HG03521 (cell line): ENCODE results near the gene FNDC3A.
"Not testable (repeated sequence)": the region's sequence is repeated elsewhere in the genome, so short reads cannot be mapped to it uniquely, and the experiment has no call there.

Experiments used
- ATAC-seq: cut with Tn5 transposase; IDR thresholded peaks from one replicate; pipeline ENCODE4 v1.9.1; 2021; ENCODE audit warnings: mild to moderate bottlenecking, moderate library complexity; ENCODE audit not compliant: unreplicated experiment

Gene FNDC3A

DNA sequence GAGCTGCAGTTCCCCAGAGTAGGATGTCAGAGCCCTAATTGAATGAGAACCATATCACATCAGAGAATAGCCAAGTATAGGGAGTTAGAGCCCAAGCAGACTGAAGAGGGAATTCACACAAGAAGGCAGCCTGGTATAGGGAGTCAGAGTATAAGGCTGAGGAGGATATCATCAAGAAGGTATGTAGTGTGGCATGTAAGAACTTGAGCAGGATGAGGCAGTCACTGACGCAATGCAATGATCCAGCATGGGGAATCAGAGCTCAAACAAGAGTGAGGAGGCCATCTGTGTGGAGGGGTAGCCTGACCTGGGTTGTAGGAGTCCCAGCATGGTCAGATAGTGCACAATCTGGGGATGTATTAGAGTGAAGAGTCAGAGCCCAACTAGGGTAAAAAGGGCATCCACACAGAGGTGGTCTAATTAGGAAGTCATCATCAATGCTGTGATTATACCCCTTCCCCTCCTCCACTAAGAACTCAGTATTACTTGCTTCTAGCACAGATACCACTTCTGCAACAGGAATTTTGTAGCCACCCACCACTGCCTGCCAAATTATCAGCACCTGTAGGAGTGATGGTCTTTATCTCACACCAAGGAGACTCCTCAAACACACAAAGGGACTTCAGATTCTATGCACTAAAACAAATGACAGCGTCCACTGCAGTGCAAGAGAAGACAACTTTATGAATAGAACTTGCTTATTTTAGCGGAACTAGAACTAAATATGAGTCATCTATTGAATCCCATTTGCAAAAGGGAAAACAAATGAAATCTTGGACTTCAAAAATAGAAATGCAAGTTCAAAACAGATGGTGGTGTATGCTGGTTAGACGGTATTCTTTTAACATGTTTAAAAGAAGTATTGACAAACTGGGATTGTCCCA lies 107.2 kb downstream of the FNDC3A start:
- ATAC-seq = peak; percentile 52

DNA sequence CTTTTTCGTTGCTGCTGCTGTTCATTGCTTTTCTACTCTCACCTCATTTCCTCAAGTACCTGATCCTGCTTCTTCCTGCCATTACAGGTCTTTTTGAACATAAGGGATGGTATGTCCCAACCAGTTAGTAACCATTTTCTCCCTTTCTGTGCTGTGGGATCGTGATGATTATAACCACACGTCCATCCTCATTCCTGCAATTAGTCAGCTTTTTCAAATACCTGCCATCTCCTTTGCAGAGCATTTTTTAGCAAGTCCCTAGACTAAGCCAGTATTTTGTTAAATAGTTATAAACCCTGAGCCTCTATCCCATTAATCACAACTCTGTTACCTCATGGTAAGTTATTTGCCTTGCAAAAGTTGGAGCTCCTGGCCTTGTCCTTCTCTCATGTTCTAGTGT lies 109.2 kb downstream of the FNDC3A start:
- ATAC-seq = no peak

DNA sequence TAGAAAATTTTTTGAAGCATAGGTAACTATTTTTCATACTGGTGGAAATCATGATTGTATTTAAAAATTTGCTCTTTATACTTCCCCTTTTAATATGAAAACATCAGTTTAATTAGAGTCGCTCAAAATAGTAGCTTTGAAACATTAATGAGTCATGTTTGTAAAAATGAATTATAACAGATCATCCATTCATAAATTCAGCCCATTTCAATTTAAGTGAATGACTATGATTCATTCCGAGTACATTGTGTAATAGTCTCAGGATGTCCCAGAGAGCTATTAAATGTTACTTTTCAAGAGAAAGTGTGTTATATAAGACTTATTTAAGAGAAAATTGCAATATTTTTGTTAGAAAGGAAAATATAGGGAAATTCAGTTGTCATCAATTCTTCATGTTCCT lies 111.0 kb downstream of the FNDC3A start:
- no peak for ATAC-seq

DNA sequence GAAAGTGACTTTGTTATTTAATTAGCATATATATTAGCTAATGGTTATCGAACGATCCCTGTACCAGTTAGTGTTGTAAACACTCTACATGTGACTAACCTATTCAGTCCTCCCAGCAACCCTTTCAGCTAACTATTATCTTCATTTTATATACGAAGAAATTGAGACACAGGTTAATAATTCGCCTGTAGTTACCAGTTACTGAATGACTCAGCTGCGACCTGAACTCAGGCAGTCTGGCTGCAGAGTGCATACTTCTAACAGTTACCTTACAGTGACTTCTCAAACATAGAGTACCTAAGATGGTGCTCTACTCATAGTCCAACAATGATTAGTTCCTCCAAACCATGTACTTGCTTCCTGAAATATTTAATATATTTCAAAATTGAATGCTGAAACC lies 117.7 kb downstream of the FNDC3A start:
- no peak for ATAC-seq

DNA sequence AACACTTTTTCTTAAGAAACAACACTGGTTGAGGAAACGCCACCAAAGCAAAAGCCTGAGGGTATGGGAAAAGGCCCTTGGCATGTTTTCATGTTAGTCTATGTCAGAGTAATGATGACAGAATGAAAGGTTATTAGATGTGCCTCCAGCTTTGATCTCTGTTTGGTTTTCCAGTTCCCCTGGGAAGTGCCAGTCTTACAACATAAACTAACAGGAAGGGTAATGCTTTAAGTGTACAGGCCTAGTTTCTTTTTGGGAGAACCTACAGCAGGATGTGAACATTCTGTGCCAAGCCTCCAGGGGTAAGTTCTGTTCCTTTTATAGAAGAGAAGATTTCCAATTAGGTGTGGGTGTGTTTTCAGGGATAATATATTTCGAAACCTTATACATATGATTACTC lies 121.7 kb downstream of the FNDC3A start:
- ATAC-seq = no peak

DNA sequence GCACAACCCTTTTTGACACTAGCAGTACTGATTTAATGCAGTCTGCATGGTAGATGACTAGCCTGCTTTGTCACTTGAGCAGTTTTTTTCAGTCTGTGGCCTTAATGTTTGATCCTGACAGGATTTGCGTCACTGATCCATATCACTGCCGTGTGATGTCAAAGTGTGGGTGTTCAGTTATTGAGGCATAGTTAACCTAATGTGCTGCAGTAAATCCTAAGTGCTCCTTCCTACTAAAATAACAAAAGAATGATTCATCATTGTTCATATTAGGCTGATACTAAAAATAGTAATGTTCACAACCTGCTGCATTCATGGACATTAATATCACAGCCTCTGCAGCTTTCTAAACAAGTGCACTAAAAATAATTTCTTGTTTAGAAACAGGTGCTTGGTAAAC lies 122.5 kb downstream of the FNDC3A start:
- no peak for ATAC-seq

DNA sequence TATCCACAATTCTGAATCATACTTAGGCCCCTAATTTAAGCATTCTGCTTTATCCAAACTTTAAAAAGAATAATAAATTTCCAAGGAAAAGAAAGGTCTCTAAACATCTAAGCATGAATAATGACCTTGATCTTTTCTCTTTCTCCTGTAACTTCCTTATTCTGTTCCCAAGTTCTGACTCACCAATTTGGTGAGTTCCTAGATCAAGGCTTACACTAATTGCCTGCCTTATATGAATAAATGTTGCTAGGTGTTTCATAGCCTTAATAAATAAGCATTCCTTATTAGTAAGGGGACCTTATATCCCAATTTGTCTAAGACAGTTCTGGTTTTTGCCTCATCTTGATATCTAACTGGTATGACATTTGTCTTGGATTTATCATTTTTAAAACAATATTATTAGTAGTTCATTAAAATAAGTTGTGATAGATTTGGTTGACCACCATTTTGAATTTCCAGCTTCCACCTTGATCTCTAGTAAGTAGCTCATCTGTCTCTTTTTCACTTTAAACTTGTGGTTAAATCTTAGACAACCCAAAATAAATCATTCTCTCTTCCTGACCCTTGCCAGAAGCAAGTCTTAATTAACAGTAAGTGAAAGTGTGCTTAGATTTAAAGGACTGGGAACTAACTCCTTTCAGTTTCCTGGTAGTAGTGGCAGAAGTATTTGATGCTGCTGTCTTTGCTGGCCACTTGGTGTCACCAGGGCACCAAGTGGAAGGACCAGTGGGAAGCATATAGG lies 123.2 kb downstream of the FNDC3A start:
- ATAC-seq = no peak

DNA sequence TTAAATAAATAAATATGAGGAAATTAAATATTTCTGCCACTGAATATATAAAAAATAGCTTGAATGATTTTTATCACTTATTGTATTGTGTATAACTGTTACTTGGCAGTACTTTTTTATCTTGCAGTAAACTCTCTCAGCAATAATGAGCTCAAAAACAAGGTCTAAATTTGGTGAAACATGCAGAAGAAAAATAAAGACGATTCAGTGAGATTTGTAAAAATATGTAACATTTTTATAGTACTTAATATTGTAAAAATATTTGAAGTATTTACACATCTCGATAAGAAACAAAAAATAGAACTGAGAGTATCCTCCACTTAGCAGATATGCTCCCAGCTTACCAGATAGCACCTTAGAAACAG lies 123.8 kb downstream of the FNDC3A start:
- no peak for ATAC-seq

DNA sequence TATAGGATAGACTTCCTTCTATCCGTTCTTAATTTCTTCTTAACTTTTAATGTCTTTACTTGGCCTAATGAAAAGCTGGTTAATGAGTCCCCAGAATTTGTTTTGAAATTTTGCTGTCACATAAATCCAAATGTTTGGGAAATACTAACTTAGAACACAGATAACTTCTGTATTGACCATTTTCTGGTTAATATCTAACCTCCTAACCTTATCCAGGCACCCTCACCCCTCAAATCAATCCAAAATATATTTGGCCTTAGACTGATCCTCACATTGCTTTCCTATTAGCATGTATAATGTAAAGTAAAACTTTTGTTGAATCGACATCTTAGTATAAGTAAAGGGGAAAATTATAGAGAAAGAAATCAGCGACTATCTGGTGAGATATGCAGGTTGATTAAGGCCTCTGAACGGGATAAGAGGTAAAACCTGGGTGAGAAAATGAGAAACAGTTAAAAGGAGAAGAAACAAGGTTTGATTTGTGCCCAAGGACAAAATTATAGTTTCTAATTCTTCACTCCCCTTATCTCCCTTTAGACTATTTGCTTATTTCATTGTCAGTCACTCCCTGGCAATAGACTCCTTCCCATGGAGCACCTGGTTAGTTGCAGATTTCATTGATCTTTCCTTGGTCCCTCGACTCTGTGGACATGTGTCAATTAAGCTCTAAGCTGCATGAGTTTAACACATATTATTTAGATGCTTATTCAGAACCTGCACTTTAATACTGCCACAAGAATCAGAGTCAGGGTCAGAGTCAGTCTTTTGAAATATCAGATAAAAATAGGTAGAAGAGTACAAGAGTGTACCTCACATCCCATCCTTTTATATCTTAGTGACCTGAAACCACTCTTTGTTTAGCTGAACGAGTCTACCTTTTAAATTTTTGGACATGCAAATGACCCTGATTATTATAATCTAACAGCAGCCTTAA lies 125.2 kb downstream of the FNDC3A start:
- no peak for ATAC-seq

DNA sequence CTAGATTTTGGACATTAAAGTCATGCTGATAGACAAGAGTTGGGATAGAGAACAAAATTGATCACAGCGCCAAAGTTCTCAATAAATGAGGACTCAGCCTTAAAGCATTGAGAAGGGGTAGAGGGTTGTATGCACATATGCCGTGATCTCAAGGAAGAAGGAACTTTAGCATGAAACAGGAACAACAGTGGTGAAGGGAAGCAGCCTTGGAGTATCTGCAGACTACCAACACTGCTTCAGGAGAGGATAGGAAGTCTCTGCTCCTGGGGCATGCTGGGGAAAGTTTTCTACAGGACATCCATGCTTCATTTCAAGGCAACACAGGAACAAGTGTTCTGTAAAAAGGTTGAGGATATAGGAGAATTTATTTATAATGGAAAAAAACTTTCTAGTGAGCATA lies 132.5 kb downstream of the FNDC3A start:
- ATAC-seq = no peak

DNA sequence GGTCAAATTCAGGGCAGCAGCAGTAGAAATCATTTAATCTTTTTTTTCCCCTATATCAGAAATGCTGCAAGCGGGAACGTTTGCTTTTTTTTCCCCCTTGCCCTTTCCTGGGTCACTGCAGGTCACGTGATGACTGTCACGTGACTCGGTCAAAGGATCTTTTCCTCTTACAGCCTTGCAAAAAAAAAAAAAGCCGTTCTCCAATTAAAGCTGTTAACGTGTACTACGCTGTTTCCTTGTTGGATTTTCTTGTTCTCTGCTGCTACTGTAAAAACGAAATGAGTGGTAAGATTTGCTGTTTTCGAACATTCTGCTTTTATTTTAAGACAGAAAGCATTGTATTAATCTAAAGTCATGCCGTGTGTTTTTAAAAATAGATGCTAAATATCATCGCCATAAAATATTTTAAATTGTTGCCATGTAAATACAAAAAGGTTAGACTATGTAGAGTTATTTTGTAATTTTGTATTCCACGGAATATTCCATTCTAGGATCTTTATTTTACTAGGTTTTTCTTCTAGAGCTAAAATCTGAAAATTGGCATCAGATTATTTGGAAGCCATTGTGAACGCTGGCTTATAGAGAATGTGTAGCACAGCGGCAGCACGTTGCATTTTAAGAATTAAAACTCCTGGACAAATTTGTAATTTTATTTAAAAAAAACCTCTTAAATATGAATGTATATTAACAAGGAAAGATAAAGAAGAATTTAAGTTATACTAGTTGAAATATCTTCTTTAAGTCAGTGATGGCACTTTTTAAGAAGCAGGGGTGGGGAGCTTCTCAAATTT lies 134.6 kb downstream of the FNDC3A start:
- ATAC-seq = no peak

DNA sequence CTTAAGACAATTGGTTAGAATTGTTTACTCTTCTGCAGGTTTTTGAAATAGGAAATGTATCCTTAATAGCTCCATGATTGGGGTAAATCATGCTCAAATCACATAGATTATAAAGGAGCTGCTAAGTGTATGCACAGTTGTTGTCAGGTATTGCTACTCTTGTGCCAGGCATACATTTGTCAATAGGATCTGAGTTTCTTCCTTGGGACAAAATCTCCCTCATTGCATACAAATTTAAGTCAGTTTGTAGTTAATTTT lies 135.1 kb downstream of the FNDC3A start:
- ATAC-seq = no peak

DNA sequence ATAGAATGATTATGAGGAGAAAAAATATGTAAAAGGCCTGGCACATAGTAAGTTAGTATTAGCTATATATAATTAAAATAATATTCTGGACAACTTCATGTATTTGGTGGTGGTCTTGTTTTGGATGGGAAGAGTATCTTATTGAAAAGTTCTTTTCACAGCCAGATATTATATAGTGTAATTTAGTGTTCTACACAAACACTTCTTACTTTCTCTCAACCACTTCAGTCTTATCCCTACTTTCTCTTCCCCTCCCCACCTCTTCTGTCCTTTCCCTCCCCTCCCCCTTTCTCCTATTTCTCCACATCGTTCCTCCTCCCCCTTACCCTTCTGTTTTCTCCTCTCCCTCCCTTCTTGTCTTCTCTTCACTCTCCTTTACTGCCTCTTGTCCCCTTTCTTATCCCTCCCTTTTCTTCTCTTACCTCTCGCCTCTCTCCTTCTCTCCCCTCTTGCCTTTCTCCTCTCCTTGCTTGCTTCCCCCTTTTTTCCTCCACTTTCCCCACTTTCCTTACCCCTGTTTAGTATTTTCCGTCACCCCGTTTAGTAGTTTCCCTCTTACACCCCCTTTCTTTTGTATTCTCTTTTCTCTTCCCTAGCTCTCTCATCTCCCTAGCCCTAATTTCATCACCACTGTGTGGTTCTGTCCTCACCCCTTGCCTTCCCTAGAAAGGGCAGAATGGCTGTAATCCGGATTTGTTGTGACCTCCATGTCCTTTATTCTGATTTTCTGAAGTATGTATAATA lies 137.2 kb downstream of the FNDC3A start:
- ATAC-seq = no peak

DNA sequence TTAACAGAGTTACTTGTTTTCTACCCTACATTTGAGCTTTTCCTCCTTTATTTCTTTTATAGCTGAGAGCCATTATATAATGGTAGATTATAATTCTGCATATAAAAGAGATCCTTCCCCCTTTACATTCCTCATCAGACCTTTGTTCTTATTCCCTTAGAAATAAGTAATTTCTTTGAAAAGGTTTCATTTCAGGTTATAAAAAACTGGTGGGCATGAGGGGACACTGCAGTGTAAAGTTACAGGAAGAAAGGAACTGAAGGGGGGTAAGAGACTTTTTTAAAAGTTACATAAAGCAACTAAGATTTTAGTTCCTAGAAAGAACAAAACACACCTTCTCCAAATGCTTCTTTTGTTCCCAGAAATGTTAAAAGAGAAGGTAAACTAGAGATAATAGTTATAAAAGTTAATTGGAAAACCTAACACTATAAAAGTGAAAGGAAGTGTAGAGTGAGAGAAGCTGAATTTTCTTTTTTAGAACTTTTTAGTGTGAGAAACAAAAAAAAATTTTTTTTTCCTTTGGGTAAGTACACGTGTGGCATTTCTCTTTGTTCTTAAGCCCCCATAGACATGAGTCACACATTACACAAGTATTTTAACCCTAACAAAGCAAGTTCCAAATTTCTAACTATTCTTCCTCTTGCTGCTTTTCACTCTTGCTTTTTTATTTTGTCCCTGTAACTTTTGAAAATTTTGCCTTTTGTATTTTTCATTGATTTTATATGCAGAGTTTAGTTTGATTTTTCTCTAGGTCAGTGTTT lies 138.0 kb downstream of the FNDC3A start:
- ATAC-seq = no peak

DNA sequence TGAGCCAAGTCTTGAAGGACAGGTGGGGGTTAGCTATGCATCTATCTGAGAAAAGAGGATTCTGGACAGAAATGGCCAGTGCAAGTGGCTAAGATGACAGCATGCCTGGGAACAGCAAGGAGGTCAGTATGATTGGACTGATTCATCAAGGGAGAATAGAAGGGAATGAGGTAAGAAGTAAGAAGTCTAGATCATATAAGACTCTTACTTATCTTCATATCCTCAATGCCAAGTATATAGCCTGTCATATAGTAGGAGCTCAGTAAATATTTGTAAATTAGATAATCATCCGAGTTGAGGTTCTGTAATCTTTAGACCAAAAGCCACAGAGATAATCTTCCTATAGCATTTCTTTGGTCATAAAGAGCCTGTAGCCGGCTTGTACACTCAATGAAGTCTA lies 141.2 kb downstream of the FNDC3A start:
- no peak for ATAC-seq

DNA sequence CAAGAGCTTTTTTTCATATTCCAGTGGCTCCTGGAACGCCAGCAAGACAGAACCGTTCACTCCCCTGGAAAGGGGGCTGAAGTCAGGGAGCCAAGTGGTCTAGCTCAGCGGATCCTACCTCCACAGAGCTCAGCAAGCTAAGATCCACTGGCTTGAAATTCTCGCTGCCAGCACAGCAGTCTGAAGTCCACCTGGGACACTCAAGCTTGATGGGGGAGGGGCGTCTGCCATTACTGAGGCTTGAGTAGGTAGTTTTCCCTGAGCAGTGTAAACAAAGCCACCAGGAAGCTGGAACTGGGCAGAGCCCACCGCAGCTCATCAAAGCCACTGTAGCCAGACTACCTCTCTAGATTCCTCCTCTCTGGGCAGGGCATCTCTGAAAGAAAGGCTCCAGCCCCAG lies 142.7 kb downstream of the FNDC3A start:
- ATAC-seq = not testable (repeated sequence)

DNA sequence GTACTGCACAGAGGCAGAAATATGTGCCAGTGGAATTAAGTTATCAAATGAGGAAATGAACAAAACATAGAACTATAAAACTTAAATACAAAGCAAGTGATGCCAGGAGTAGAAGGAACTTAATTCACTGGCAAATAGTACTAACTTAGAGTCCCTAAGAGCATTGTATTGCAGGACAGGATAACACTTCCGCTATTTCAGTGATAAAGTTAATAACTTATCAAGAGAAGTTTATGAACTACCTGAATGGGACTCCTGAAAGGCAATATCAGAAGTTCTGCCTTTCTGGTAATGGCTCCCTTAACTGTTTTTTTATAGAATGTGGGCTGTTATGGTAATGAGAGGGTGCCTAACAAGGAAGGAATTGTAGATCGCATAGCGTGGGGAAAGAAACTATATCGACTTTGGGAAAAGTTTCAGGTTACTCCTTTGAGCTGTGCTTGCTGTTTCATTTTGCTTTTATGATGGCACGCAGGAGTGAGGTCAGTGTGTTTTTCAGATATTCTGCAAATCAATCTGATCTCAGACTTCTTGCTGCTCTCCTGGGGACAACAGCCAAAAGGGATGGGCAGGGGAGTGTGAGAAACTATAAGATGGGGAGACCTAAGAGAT lies 149.1 kb downstream of the FNDC3A start:
- no peak for ATAC-seq

DNA sequence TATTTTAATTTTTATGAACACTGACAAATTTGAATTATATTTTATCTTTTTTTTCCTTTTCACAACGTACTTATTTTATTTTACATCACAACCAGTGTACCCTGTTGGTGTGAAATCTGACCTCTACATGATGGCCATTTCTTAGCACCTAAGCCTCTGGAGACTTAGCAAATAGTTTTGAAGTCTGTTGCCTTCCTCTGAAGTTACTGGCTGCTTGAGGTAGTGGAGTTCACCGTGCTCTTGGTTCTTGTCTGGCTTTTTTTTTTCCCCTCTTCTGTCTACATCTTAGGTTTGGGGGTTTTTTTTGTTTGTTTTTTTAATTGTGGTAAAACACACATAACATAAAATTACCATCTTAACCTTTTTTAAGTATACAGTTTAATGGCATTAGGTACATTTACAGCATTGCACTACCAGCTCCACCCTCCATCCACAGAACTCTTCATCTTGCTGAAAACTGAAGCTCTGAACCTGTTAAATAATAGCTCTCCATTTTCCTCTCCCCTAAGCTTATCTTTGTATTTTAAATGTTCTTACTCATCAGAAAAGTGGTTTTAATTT lies 150.3 kb downstream of the FNDC3A start:
- no peak for ATAC-seq
